Occipital lobe (tissue), 2 donors: Measurements from ENCODE around the gene GOLGA2. TPM values are rescaled to one million over a fixed set of nuclear protein-coding genes. Genes with fewer than 3 reads are reported as not detected.
"Not testable (repeated sequence)": the region's sequence is repeated elsewhere in the genome, so short reads cannot be mapped to it uniquely, and the experiment has no call there.

Experiments
- DNase-seq: peaks from one replicate; lab custom pipeline; 2025; lab: John Stamatoyannopoulos, UW
- total RNA-seq: library from RNA; depleted of rRNA; stranded (reverse); fragments of >200 nt; gene quantifications from one replicate; pipeline ENCODE4 v1.2.3, GENCODE V29; 2014

The GOLGA2 gene
- total RNA-seq, 1 donor from 2014 or later = 45.9 TPM

- DNase-seq = no peak
Measured at GRCh38 chr9:128243215-128244018, 32.4 kb downstream of the GOLGA2 start.

DNA sequence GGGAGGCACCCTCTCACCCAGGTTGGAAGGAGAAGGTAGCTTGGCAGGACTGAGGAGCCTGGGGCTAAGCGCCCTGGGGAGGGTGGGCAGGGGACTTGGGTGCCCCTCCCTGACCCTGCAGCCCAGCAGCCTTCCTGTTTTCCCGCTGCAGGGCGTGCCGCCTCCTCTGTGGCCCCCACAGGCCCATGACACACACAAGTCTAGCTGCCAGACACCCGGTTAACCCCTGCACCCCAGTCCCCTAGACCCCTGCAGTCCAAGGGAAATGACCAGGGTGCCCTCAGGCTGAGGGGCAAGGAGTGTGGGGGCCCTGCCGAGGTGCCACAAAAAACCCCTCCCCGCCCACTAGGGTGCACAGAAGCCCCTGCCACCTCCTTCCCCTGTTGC lies 33.0 kb downstream of the GOLGA2 start:
- no peak for DNase-seq

- DNase-seq = no peak
Measured at GRCh38 chr9:128242124-128242523, 33.7 kb downstream of the GOLGA2 start.

- DNase-seq = no peak
Measured at GRCh38 chr9:128233817-128234406, 41.9 kb downstream of the GOLGA2 start.

DNA sequence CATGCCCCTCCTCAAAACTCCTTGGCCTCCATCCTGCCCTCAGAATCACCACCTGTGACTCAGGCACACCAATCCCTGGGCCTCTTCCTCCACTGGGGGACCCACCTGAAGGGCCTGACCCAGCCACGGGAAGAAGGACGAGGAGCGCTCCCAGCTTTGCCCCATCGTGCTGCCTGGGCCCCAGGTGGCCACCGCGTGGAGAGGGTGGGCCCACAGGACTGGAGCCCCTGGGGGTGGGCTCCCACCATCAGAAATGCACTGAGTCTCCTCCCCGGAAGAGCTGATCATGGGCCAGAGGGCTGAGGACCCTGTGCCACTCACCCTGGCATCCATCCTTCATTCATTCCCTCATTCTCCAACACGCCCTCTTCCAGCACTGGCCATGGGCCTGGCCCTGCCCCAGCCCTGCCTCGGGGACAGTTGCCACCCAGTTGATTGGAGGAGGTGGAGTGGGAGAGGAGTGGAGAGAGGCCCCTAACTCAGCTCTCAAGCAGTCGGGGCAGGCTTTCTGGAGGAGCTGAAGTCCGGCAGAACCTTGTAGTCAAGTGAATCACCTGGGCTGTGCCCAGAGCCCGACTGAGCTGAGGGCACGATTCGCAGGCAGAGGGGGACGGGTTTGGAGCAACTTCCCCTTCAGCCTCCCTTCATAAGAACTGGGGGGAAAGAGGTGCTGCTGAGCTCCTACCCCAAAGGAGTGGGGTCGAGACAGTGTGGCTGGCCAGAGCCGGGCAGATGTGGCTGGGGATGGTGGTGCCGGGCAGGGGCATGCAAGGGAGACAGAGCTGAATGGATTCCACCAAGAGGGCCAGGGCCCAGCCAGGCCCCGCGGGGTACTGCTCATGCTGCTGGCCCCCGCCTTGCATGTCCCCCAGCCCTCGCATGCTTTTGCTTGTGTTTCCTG lies 43.0 kb downstream of the GOLGA2 start:
- no peak for DNase-seq

DNA sequence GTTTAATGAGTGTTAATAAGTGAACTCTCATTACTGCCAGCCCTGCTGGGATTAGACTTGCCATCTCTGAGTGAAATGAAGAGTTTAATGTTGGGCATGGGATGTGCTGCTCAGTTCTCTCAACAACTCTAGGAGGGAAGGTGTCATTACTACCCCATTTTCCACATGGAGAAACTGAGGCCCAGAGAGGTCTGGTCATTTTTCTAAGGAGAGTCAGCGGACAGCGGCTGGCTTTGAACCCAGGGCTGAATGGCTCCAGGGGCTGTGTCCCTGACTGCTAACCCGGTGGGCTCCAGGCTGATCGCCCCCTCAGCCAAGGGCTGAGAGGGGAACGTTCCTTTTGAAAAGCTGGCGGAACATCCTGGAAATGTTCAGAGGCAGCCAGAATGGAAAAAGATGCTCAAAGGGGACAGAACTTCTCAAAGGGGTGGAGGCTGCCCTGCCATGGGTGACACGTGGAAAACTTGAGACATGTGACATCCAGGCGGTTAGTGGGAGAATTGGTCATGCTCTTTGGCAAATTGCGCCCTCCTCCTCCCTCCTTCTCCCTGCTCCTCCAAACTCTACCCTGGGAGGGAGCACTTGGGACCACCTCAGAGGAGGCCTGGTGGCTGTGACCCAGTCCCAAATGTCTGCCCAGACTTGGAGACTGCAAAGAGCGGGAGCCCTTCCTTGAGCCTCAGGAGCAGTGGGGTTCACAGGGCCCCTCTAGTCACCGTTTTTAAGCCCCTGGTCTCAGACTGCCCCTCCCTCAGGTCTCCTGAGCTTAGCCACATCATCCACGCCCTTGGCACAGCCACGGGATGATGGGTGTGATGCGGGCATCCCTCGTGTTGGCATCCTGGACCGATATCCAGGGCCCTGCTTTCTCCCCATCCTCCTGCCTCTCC lies 43.9 kb downstream of the GOLGA2 start:
- no peak for DNase-seq

DNA sequence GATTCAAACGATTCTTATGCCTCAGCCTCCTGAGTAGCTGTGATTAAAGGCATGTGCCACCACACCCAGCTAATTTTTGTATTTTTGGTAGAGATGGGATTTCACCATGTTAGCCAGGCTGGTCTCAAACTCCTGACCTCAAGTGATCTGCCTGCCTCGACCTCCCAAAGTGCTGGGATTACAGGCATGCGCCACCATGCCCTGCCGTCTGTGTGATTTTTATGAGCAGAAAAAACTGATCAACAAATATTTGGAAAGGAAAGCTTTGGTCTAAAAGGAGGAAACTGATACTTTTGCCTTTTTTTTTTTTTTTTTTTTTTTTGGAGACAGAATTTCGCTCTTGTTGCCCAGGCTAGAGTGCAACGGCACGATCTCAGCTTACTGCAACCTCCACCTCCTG lies 44.9 kb downstream of the GOLGA2 start:
- DNase-seq = not testable (repeated sequence)

DNA sequence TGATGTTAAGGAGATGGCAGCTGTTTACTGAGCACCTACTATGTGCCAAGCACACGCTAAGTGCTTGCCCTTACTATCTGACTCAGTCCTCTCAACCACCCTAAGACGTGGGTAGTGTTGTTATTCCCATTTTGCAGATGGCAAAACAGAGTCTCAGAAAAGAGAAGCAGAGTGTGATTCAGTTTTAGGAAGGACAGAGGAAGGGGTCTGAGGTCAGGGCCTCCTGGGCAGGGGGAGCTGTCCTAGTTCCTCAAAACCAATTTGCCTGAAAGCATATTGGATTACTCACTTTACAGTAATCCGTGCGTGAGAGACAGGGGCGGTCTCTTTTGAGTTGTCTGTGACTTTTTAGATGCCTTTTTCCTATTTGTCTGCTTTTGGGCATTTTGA lies 49.4 kb downstream of the GOLGA2 start:
- DNase-seq = no peak

DNA sequence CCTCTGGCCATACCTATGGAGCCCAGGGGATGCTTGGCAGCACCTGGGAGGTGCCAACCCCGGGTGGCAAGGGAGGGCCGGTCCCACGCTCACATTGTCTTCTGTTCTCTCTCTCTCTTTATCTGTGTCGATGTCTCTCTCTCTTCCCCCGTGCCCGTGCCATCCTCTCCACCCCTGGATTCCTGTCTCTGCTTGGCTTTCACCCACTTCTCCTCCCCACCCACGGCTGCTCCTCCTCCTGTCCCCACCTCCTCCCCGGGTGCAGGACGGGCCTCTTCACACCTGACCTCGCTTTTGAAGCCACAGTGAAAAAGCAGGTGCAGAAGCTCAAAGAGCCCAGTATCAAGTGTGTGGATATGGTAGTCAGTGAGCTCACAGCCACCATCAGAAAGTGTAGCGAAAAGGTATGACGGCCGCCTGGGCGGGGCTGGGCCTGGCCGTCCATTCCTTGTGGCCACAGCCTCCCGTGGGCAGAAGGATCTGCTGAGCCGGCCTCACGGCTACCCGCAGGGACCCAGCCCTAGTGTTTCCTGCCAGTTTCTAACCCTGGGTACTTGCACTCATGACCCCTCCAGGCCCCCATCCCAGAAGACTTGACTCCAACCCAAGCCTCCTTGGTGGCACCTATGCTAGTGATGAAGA lies 49.9 kb downstream of the GOLGA2 start:
- DNase-seq = no peak

DNA sequence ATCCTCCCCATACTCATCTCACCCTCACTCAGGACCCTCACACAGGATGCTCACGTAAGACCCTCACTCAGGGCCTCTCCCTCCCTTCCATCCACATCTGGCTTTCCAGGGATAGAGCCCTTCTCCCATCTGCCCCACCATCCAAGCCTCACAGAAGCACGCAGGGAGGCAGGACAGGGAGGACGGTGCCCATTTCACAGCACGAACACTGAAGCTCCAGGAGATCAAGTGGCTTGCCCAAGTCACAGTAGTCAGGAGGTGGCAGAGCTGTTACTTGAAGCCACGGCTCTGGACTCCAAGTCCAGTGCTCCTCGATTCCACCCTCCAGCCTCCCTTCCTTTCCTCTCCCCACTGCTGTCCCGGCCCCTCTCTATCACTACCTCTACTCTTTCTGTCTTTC lies 50.9 kb downstream of the GOLGA2 start:
- no peak for DNase-seq

DNA sequence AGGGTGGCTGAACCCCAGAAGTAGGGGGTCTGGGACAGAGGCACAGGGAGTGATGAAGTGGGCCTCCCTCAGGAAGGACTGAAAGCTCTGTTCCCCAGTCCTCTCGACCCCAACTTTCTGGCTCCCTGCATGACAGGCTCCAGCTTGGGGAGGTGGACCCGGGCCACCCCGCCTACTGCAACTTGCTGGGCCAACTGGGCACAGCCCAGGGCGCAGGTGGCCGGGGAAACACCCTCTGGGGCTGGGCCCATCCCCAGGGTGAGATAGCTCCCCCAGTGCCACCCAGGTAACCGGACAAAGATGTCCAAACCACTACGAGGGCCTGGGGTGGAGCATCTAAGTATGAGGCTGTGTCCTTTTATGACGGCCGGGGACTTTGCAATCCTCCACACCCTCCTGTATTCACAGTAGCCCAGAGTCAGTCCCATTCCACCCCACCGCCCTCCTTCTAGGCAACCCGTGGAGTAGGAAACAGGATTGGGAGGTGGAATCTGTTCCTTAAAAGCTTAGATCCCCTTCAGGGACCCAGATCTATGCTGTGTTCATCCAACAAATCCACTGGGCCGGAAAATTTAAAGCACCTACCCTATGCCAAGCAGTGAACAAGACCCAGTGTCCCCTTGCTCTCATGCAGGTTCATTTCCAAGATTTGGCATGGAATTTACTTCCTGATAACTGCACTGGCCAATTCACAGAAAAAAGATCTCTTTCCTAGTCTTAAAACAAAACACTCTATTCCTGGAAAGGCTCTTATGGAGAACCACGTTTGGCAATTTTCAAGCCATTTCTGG lies 52.7 kb downstream of the GOLGA2 start:
- no peak for DNase-seq

DNA sequence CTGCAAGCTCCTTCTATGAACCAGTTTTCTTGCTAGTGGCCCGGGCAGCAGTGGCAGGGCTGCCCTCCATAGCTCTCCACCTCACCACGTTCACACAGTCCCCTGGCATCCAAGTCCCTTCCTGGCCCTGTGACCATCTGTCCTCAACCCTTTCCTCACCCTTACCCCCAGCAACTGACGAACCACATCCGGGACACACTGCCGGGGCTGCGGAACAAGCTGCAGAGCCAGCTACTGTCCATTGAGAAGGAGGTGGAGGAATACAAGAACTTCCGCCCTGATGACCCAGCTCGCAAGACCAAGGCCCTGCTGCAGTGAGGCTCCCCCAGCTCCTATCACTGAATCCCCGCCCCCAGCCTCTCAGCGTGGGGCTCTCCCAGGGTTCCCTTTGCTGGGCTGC lies 53.8 kb downstream of the GOLGA2 start:
- DNase-seq = no peak

DNA sequence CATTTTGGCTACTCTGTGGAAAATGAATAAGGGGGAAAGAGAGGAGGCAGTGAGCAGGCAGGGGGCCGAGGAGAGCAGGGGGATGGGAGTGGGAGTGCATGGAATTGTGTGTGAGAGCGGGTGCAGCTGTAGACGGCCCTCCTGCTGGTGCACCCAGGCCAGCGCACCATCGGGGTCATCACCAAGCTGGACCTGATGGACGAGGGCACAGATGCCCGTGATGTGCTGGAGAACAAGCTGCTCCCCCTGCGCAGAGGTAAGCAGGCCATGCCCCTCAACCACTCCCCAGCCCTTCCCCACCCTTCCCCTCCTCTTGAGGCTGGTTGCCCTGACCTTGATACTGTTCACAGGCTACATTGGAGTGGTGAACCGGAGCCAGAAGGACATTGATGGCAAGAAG lies 56.0 kb downstream of the GOLGA2 start:
- no peak for DNase-seq

DNA sequence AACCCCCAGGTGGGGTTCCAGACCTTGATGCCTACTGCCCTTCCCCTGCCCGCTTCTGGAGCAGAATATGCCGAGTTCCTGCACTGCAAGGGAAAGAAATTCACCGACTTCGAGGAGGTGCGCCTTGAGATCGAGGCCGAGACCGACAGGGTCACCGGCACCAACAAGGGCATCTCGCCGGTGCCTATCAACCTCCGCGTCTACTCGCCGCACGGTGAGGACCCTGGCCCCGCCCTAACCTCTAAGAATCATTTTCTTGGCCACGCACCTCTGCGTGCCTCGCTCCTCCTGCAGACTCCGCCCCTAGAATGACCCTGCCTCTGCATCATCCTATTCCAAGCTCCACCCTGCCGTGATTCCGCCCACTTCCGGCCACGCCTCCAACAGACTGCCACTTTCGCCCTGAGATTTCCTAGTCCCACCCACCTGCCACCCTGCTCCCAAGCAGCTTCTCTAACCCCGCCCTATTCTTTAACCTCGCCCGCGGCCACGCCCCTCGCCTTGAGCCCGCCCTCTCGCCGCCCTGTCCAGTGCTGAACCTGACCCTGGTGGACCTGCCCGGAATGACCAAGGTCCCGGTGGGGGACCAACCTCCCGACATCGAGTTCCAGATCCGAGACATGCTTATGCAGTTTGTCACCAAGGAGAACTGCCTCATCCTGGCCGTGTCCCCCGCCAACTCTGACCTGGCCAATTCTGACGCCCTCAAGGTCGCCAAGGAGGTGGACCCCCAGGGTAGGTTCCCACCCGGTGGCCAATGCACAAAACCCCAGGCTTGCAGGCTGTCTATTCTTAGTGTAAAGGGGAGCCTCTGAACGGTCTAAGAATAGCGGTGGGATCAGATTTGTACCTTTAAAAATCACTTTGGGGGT lies 57.1 kb downstream of the GOLGA2 start:
- DNase-seq = peak; percentile 84

DNA sequence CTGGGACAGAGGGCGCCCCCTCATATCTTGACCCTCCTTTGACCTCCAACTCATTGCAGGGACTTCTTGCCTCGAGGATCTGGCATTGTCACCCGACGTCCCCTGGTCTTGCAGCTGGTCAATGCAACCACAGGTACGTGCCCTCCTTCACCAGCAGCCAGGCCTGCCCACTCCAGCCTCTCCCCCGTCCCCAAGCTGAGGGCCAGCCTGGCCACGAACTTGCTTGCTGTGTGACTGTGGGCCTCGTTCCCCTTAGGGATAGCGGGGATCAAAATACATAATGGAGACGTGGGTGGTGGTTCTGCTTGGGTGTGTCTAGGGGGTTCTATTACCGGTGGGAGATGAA lies 57.7 kb downstream of the GOLGA2 start:
- no peak for DNase-seq

- no peak for DNase-seq
Measured at GRCh38 chr9:128216781-128217553, 58.8 kb downstream of the GOLGA2 start.

GRCh38 chr9:128215491-128216409 lies 60.1 kb downstream of the GOLGA2 start:
- DNase-seq = peak; percentile 46
